Prostate gland (tissue), 2 donors: ENCODE results near the gene GNAS. TPM values are rescaled to one million over a fixed set of nuclear protein-coding genes. Genes with fewer than 3 reads are reported as not detected.

Experiments used
- DNase-seq: peaks from one replicate; pipeline ENCODE4 v3.0.0-alpha.2; 2019; ENCODE audit warnings: low spot score
- H3K27ac ChIP-seq, 2 donors: fragments of 200-600 bp; sonication (generic); 2 replicates each; pipeline ENCODE4 v1.5.1; 2017 to 2019
- H3K27me3 ChIP-seq: fragments of 200-600 bp; sonication (generic); replicated peaks from 2 replicates; pipeline ENCODE4 v1.5.1; 2019; ENCODE audit not compliant: insufficient read depth
- H3K36me3 ChIP-seq, 2 donors: fragments of 200-600 bp; sonication (generic); 1 replicate in 1 of 2; 2 replicates in 1 of 2; pipeline versions ENCODE4 v1.5.1 to v1.8.1; 2017 to 2019
- H3K4me1 ChIP-seq: fragments of 200-600 bp; sonication (generic); replicated peaks from 2 replicates; pipeline ENCODE4 v1.5.1; 2019
- H3K4me3 ChIP-seq, 2 donors: fragments of 200-600 bp; sonication (generic); 2 replicates each; pipeline ENCODE4 v1.5.1; 2017 to 2019
- H3K9me3 ChIP-seq: fragments of 200-600 bp; sonication (generic); 2 replicates; pipeline ENCODE4 v1.5.1; 2017
- CTCF ChIP-seq, 4 experiments: fragments of 200-600 bp in 2 of 4; fragments of 450-650 bp in 2 of 4; sonication (generic) in 2 of 4; IDR thresholded peaks; 1 replicate in 3 of 4; 2 replicates in 1 of 4; pipeline ENCODE4 v1.5.1; 2016 to 2019; ENCODE audit warnings: antibody characterized with exemption in 4 of 4, mild to moderate bottlenecking in 2 of 4, moderate library complexity in 2 of 4
- POLR2A ChIP-seq: fragments of 450-650 bp; IDR thresholded peaks from one replicate; pipeline ENCODE4 v1.6.1; 2016; ENCODE audit warnings: antibody characterized with exemption, mild to moderate bottlenecking
- POLR2AphosphoS5 ChIP-seq: sonication (generic); formaldehyde crosslinking; IDR thresholded peaks from one replicate; pipeline ENCODE4 v1.6.1; 2017; ENCODE audit warnings: antibody characterized with exemption
- WGBS: methylation state at CpG from one replicate; pipeline ENCODE4 v1.1.5; 2018; 5-methylcytosine and 5-hydroxymethylcytosine counted together
- intact Hi-C: fragments of 100-400 bp; cut with DNase I; formaldehyde crosslinking; loops from one replicate; pipeline ENCODE4 v1.14.2; 2022
- total RNA-seq, 2 donors: library from RNA; depleted of rRNA; stranded (reverse); fragments of >200 nt; gene quantifications; one replicate each; pipeline ENCODE4 v1.1.0, GENCODE V29; 2016

GNAS gene
- total RNA-seq, 2 donors from 2014 or later: 644 to 900 TPM

GRCh38 chr20:58843128-58843556 is 9.4 kb upstream of the GNAS start:
- no peaks in the 10 kb centered on the region for H3K9me3 ChIP-seq
- H3K36me3 ChIP-seq: no peaks in the 10 kb centered on the region
- intact Hi-C loops: loop anchor here (10.0 kb wide), 1 partner anchor 358 kb away; no protein-coding TSS in a partner anchor
- 54% methylated on average over 6 of the region's 6 CpGs for WGBS
- H3K4me3 ChIP-seq: no peak overlapping the region
- H3K27me3 ChIP-seq: peaks cover 8% of the 10 kb centered on the region
- H3K27ac ChIP-seq: no peak overlapping the region
- no peak for DNase-seq
- H3K4me1 ChIP-seq: peaks cover 3% of the 10 kb centered on the region
- TF ChIP-seq POLR2AphosphoS5 (no peak), POLR2A (no peak), CTCF (IDR thresholded peaks at IDR 0.05) (no peak)

- Histone ChIP-seq H3K27me3 (peaks cover 3% of the 10 kb centered on the region), H3K9me3 (no peaks in the 10 kb centered on the region), H3K36me3 (no peaks in the 10 kb centered on the region), H3K4me3 (no peak overlapping the region), H3K4me1 (no peaks in the 10 kb centered on the region), H3K27ac (no peak overlapping the region)
- intact Hi-C loops: loop anchor here (10.0 kb wide), 1 partner anchor 361 kb away; no protein-coding TSS in a partner anchor
- no peak for DNase-seq
- TF ChIP-seq POLR2A (no peak), POLR2AphosphoS5 (no peak), CTCF (IDR thresholded peaks at IDR 0.05) (no peak)
- 71% methylated on average over 3 of the region's 3 CpGs for WGBS
These were observed 6.8 kb upstream of the GNAS start for GRCh38 chr20:58845706-58846105.

GRCh38 chr20:58847463-58847862 is 5.1 kb upstream of the GNAS start:
- TF ChIP-seq POLR2AphosphoS5 (no peak), POLR2A (no peak), CTCF (IDR thresholded peaks at IDR 0.05) (no peak)
- H3K27me3 ChIP-seq: peaks cover 5% of the 10 kb centered on the region
- H3K4me3 ChIP-seq: no peak overlapping the region
- no peaks in the 10 kb centered on the region for H3K36me3 ChIP-seq
- no peaks in the 10 kb centered on the region for H3K4me1 ChIP-seq
- no peaks in the 10 kb centered on the region for H3K9me3 ChIP-seq
- intact Hi-C loops: loop anchor here (10.0 kb wide), 1 partner anchor 363 kb away; no protein-coding TSS in a partner anchor
- WGBS: 76% methylated on average over 2 of the region's 2 CpGs
- H3K27ac ChIP-seq: no peak overlapping the region
- no peak for DNase-seq

- no peak within 1 kb of the TSS for H3K27ac ChIP-seq
- intact Hi-C loops: loop anchor here (5.0 kb wide), 1 partner anchor 613 kb away; no protein-coding TSS in a partner anchor
- H3K4me1 ChIP-seq: no peaks in the 10 kb centered on the region
- H3K27me3 ChIP-seq: peaks cover 16% of the 10 kb centered on the region
- TF ChIP-seq POLR2A: no peak
- TF ChIP-seq POLR2AphosphoS5: no peak
- TF ChIP-seq CTCF (IDR thresholded peaks at IDR 0.05): no peak
- H3K9me3 ChIP-seq: no peaks in the 10 kb centered on the region
- H3K4me3 ChIP-seq: peak within 1 kb of the TSS in 1 of 2 donors; percentile 9
- DNase-seq: peak; percentile 49
- H3K36me3 ChIP-seq: no peaks in the 10 kb centered on the region
- 69% methylated on average over 25 of the region's 25 CpGs for WGBS
These were observed 1.8 kb upstream of the GNAS start, which contains the start of gene GNAS-AS1 for GRCh38 chr20:58850693-58851174. GNAS-AS1 (minus strand) TSS chr20:58850902.
